K562 treated with DMSO at 1 percent for 12 hours (cell line): ENCODE results near the gene LAMC2. TPM values are rescaled to one million over a fixed set of nuclear protein-coding genes. Genes with fewer than 3 reads are reported as not detected.

ENCODE experiments used
- total RNA-seq: library from RNA; unstranded; fragments of 300-600 nt; gene quantifications from 2 replicates; pipeline ENCODE4 v1.2.3, GENCODE V29; 2022; ENCODE audit not compliant: insufficient read depth

LAMC2 gene
- not detected in 2 replicates for total RNA-seq

DNA sequence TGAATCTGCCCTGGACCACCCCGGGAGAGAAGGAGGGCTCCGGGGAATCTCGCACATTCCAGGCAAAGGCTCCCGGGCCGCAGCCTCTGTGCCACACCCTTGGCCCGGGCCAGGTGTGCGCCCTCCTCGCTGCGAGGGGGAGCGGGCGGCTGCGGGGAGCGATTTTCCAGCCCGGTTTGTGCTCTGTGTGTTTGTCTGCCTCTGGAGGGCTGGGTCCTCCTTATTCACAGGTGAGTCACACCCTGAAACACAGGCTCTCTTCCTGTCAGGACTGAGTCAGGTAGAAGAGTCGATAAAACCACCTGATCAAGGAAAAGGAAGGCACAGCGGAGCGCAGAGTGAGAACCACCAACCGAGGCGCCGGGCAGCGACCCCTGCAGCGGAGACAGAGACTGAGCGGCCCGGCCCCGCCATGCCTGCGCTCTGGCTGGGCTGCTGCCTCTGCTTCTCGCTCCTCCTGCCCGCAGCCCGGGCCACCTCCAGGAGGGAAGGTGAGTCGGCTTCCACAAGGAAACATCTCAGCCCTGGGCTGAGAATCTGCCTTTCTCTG is at the start of gene LAMC2:
Gene LAMC2 (plus strand): TSS at position 324 of the 550 bp plus-strand sequence. CDS start 89 bp downstream, at position 413.

Other genes with a start within 250 kb of the LAMC2 start
- gene SHCBP1L, start 233.1 kb upstream of the LAMC2 start, total RNA-seq: not detected in 2 replicates
- gene LAMC1, start 162.8 kb upstream of the LAMC2 start, total RNA-seq: 0.43 TPM in 1 of 2 replicates, not detected in the other
- not detected in 2 replicates for gene NMNAT2, start 232.1 kb downstream of the LAMC2 start, total RNA-seq